ENCODE data around the gene KPNA6. TPM values are rescaled to one million over a fixed set of nuclear protein-coding genes. Genes with fewer than 3 reads are reported as not detected.

The KPNA6 gene
- total and polyA plus RNA-seq, 2 of the 13 experiments (the other 11 are each of a cell fraction or from before 2014, with no cell fraction given): 22.0 to 47.5 TPM

GRCh38 chr1:32221980-32222755 lies 114.3 kb downstream of the KPNA6 start, which contains the start of the genes EIF3I and TMEM234 (continued):
- TF ChIP-seq ZBTB21 (CRISPR knock-in tag; IDR thresholded peaks at IDR 0.05): peak; percentile 89
- no peak for TF ChIP-seq FOXO4 (CRISPR knock-in tag; conservative IDR thresholded peaks at IDR 0.05)
- no peak for TF ChIP-seq ZNF704 (CRISPR knock-in tag; IDR thresholded peaks at IDR 0.05; ENCODE audit: borderline replicate concordance)
- no peak for TF ChIP-seq MLX (CRISPR knock-in tag; IDR thresholded peaks at IDR 0.05)
- no peak for TF ChIP-seq ZNF431 (CRISPR knock-in tag; IDR thresholded peaks at IDR 0.05; ENCODE audit: borderline replicate concordance, low read depth)
- TF ChIP-seq BRF2 (CRISPR knock-in tag; IDR thresholded peaks at IDR 0.05): no peak
- no peak for TF ChIP-seq RCOR2 (CRISPR knock-in tag; IDR thresholded peaks at IDR 0.05)
- TF ChIP-seq DNMT1 (CRISPR knock-in tag; IDR thresholded peaks at IDR 0.05): no peak
- TF ChIP-seq ZNF230 (CRISPR knock-in tag; IDR thresholded peaks at IDR 0.05): no peak
- TF ChIP-seq PTBP1 (IDR thresholded peaks at IDR 0.05; ENCODE audit: low read depth, low read length, poor library complexity, severe bottlenecking): no peak
- TF ChIP-seq ZNF7 (CRISPR knock-in tag; IDR thresholded peaks at IDR 0.05): no peak
- TF ChIP-seq MTF1 (CRISPR knock-in tag; IDR thresholded peaks at IDR 0.05): no peak
- TF ChIP-seq ZBTB46 (CRISPR knock-in tag; IDR thresholded peaks at IDR 0.05; ENCODE audit: borderline replicate concordance): no peak
- TF ChIP-seq ZNF546 (CRISPR knock-in tag; conservative IDR thresholded peaks at IDR 0.05): 0 out of 2 replicates have a peak, but pooled peaks have one; percentile 47
- no peak for TF ChIP-seq RFXANK (CRISPR knock-in tag; IDR thresholded peaks at IDR 0.05)
- TF ChIP-seq REPIN1 (CRISPR knock-in tag; IDR thresholded peaks at IDR 0.05; ENCODE audit: borderline replicate concordance, low read depth): no peak
- TF ChIP-seq IRF2 (CRISPR knock-in tag; IDR thresholded peaks at IDR 0.05): peak; percentile 48; the same call in 1 of the 2 replicates
- no peak for TF ChIP-seq ZNF747 (CRISPR knock-in tag; IDR thresholded peaks at IDR 0.05; ENCODE audit: borderline replicate concordance)
- no peak for TF ChIP-seq CREBL2 (CRISPR knock-in tag; IDR thresholded peaks at IDR 0.05; ENCODE audit: borderline replicate concordance)
